Endometrial microvascular endothelial cells (primary cell): ENCODE results near the gene CYFIP2. TPM values are rescaled to one million over a fixed set of nuclear protein-coding genes. Genes with fewer than 3 reads are reported as not detected.
"Not testable (repeated sequence)": the region's sequence is repeated elsewhere in the genome, so short reads cannot be mapped to it uniquely, and the experiment has no call there.

Source experiments
- in situ Hi-C: cut with HindIII; loops from 2 replicates; pipeline ENCODE4 v1.10.0; 2017; ENCODE audit warnings: low sequenced_read_pairs, low pct_unique_long_range_greater_than_20kb; ENCODE audit errors: inconsistent ontology term
- total RNA-seq: library from RNA; depleted of rRNA; stranded (reverse); fragments of >200 nt; gene quantifications from one replicate; pipeline ENCODE4 v1.2.3, GENCODE V29; 2015; ENCODE audit errors: inconsistent ontology term

Gene CYFIP2
- 10.4 TPM for total RNA-seq

- in situ Hi-C loops, result no loop called here
Observed at GRCh38 chr5:157265714-157266285, at the start of gene CYFIP2. TSS of gene CYFIP2 (plus strand) at chr5:157266123. CDS start at chr5:157285362, 19,239 bp downstream.

DNA sequence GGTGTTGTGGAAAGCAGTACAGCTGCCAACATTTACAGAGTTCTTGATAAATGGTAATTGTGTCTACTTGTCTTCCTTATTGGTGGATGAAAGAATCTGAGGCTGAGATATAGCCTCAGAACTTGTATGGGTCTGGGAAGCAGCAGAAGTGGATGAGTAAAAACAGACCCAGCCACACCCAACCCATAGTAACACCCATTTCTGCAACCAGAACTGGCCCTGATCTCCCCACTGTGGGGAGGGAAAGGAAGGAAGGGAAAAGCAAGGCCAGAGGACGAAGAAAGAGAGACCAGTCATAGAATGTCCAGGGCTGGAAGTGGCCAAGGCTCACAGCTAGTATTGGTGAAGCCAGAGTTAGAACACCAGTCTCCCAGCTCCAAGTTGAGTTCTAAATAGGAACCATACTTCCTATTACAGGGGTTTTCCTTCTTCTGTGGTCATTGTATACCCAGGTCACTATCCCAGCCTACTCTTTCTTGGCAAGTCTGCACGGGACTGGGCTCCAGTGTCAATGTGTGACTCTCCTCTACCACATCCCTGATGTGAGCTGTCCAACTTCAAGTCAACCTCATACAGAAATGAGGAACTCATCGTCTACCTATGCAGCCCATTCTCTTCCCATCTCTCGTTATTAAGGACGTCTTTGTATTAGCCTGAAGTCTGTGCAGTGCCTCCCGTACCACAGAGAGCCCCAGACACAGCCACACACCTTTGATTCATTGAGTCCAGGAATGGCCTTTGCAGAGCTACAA lies 49.4 kb upstream of the CYFIP2 start:
- in situ Hi-C loops, result no loop called here

GRCh38 chr5:157217289-157218024 lies 48.5 kb upstream of the CYFIP2 start:
- in situ Hi-C loops, result no loop called here

DNA sequence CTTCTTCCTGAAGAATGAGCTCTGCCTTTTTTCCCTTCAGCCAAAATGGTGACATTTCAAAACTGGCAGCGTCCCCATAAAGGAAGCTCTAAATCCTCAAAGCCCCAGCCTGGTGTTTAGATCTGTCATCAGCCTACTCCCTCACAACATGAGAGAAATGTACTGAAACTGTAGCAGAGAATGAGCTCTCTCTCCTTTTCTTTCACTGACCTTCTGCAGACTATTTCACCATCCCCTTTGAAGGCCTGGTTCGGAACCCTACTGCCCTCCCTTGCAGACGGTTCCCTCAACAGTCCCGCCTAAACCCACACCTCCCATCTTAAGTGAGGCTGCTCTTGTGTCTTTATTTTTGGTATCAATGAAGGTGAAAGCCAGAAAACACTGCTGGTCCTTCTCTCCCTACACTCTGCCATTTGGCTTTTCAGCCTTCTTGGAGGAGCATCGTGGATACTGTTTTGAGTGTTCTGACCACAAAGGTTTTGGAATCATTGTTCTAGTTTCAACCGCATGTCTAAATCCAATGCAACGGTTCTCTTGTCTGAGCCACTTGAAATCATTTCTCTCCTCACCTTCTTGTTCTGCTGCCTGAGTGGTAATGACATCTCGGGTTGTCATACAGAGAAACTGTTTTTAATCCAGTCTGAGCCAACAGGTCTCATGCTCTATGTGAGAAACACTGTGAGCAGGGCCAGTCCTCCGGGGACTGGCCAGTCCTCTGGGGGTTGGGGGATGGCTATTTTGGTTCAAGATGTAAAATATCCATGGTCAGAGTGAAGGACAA lies 46.2 kb upstream of the CYFIP2 start:
- in situ Hi-C loops, result no loop called here

DNA sequence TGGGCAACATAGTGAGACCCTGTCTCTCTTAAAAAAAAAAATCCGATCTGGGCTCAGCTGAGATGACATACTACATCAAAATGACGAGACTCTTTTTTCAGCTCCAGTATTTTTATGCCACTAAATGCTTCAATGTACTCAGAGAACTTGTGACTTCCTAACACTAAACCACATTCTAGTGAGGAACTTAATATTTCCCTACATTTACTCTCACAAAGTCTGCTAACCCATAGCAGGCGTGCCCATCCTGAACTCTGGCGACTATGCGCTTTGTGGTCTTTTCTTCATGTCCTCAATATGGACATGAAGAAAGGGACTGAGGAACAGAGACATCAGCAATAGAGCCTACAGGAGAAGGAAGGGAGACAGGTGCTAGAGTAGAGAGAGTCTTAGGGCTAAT lies 44.0 kb upstream of the CYFIP2 start:
- in situ Hi-C loops, result no loop called here

- in situ Hi-C loops, result no loop called here
Observed at GRCh38 chr5:157222506-157223230, 43.3 kb upstream of the CYFIP2 start.

DNA sequence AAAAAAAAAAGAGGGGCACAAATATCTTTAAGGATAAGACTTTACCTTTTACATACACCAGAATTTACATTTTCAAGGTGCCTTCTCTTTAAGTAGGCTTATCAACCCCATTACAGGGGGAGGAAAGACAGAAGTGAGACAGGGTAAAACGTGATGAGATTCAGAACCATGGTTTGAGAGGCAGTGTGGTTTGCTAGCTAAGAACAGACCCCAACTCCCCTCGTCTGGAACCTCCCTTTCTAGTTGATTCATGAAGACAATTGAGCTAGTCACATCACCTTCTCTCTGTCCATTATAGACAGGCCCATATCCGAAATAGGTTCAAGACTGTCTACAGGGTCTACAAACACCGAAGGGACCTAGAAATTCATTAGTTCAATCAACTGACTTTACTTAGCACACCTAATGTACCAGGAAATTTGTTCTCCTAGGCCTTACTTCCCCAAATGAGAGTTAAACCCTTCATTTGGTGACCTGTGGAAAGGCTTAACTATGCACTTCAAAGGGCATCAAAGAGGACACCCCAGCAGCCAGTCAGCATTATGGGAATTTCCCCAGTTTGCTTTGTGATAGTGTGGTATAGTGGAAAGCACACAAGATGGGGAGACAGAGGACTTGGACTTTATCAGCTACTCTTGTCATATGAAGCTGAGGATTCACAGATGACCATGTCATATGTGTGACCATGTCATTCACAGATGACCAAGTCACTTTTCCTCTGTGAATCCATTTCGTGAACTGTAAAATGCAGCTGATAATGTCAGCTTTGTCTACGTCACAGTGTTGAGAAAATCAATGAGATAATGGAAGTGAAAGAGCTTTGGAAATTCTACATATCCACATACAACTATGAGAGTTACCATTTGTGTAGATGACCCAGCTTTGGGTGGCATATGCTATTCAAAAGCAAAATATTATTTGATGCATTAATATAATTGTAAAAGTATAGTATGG lies 40.2 kb upstream of the CYFIP2 start:
- in situ Hi-C loops, result no loop called here

DNA sequence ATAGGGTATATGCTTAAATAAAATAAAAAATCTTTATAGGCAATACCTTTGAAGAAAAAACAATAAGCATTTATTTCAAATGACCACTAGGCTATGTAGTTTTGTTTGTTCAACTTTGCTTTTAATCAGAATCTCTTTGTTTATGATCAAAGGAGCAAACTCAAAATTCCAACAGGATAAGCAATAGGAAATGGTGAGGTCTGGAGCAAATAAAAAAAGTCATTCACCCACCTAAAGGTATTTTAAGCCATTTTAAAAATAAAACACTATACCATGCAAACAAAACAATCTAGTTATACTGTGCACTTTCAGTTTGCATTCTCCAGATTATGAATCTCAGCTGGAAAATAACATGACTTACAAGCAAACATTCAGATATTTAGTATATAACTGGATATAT lies 35.3 kb upstream of the CYFIP2 start:
- in situ Hi-C loops, result no loop called here

DNA sequence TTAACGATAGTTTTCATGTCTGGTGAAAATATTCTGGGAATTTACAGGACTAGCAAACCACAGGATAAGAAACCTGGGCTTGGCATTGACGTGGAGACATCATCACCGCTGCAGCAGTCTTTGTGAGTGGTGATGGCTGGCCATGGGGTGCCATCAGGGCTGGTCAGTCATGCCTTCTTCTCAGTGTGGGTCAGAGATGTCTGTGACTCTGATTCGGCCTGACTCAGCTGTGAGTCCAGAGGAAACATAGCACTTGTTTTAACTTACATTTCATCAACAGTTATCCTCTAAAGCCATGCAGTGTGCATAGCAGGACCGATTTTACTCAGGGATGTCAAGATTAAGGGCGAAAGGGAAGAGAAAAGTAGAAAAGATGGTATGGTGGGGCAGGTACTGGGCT lies 33.2 kb upstream of the CYFIP2 start:
- in situ Hi-C loops, result no loop called here

- in situ Hi-C loops, result no loop called here
Observed at GRCh38 chr5:157233515-157233914, 32.4 kb upstream of the CYFIP2 start.

DNA sequence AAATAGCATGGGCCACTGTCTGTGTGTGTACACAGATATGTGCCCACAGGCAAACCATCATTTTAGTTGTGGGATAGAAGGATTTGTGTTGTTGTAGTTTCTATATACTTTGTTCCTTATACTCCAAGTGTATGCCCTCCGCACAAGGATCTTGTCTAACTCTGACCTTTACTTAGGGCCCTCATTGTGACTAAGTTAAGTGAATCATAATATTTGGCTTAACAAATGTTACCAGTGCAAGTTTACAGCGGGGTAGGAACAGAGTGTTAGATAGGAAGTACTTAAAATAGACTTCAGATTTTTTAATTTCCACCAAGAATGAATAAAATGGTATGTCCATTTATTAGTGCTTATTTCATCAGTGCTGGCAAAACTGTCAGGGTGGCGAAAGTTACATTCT lies 29.5 kb upstream of the CYFIP2 start:
- in situ Hi-C loops, result no loop called here

DNA sequence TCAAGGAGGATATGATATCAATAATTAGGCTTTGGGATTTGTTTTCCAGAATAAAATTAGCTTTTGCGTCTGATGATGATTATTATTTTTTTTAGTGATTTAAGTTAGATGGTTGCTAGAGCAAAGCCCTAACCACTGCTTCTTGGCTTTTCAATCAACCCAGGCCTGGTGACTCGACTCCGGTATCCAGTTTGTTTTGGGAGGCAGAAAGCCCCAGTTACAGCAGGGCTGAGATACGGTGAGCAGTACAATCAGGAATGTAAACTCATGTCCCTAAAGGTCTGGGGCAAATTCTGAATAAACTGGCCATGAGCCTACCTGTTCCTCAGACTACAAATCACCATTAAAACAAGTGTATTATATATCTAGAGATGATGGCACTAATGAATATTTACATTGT lies 24.4 kb upstream of the CYFIP2 start:
- in situ Hi-C loops, result no loop called here

DNA sequence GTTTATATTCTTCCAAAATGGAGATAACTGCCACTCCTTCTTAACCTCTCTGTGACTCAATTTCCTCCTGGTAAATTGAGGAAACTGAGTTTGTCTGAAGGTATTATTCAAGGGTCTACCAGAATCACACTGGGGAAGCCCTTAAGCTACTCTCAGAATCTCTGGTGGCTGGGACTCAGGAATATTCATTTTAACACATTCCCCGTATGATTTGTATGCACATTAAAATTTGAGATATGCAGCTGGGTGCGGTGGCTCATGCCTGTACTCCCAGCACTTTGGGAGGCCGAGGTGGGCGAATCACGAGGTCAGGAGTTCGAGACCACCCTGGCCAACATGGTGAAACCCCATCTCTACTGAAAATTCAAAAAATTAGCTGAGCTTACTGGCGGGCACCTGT lies 21.2 kb upstream of the CYFIP2 start:
- in situ Hi-C loops, result not testable (repeated sequence)

DNA sequence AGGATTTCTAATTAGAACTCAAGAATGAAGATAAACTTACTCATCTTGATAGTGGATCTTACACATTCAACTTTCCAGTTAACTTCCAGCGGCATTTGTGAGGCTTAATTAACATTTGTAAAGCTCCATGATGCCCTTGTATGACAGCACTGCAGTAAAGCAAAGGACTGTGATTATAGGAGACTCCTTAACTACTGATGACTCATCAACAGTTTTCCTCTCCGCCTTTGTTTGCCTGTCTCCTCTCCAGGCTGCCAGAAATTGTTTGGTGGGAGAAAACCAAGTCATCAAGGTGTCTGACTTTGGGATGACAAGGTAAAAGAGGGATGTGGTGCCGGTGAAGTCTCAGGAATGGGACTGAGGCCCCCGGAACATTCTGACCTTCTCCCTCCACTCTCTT lies 20.4 kb upstream of the CYFIP2 start:
- in situ Hi-C loops, result no loop called here

- in situ Hi-C loops, result no loop called here
Observed at GRCh38 chr5:157245886-157246285, 20.0 kb upstream of the CYFIP2 start.

- in situ Hi-C loops, result no loop called here
Observed at GRCh38 chr5:157247267-157247666, 18.7 kb upstream of the CYFIP2 start.

DNA sequence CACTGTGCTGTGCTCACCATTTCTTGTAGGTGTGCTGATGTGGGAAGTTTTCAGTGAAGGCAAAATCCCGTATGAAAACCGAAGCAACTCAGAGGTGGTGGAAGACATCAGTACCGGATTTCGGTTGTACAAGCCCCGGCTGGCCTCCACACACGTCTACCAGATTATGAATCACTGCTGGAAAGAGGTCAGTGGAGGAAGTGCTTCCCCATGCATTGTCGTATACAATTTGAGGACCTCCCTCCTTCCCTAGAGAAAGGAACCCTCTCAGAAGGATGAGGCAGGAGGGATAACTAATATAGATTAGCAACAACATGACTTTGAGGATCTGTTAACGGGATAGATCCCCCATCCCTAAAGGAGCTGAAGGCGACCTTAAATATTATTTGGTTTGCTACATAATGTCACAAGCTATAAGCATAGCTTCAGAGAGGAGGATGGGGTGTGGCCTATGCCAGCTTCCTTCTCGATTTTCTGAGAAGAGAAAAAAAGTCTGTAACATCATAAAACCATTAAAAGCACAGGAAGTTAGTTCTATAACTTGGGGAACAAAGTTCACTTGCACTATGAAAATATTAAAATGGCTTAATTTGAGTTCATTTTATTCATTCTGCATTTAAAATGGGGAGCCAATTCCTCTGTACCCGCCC lies 17.0 kb upstream of the CYFIP2 start:
- in situ Hi-C loops, result no loop called here
